Kidney (tissue), 14 donors: Measurements from ENCODE around the gene ZSCAN25. TPM values are rescaled to one million over a fixed set of nuclear protein-coding genes. Genes with fewer than 3 reads are reported as not detected.

Source experiments
- DNase-seq, 5 donors: peaks; one replicate each; pipeline ENCODE4 v3.0.0-alpha.2; 2013 to 2020
- FAIRE-seq: peaks from 2 replicates; lab custom pipeline; 2012; peaks lifted over from hg19 to GRCh38; lab: Jason Lieb, UNC
- H3K27ac ChIP-seq, 2 donors: one replicate each; pipeline ENCODE4 v1.7.0; 2013; ENCODE audit warnings: low read depth in 2 of 2, low read length in 2 of 2, inconsistent platforms in 1 of 2
- H3K27me3 ChIP-seq: one replicate; pipeline ENCODE4 v1.7.1; 2013; ENCODE audit warnings: low read length, inconsistent platforms; ENCODE audit not compliant: control insufficient read depth, insufficient read depth
- H3K36me3 ChIP-seq, 3 donors: one replicate each; pipeline versions ENCODE4 v1.7.0 to v1.7.1; 2013; ENCODE audit warnings: low read length in 3 of 3, control low read depth in 1 of 3, inconsistent platforms in 1 of 3; ENCODE audit not compliant: insufficient read depth in 3 of 3, control insufficient read depth in 2 of 3
- H3K4me1 ChIP-seq, 3 donors: one replicate each; pipeline versions ENCODE4 v1.7.0 to v1.7.1; 2013; ENCODE audit warnings: low read length in 3 of 3, inconsistent platforms in 1 of 3, low read depth in 1 of 3; ENCODE audit not compliant: control insufficient read depth in 2 of 3, insufficient read depth in 2 of 3
- H3K4me3 ChIP-seq, 3 donors: one replicate each; pipeline versions ENCODE4 v1.7.0 to v1.8.1; 2013; ENCODE audit warnings: low read length in 3 of 3, control low read depth in 1 of 3, inconsistent platforms in 1 of 3
- H3K9ac ChIP-seq, 3 donors: one replicate each; pipeline versions ENCODE4 v1.7.0 to v1.7.1; 2013; ENCODE audit warnings: low read length in 3 of 3, control low read depth in 1 of 3, inconsistent platforms in 1 of 3
- H3K9me3 ChIP-seq, 3 donors: one replicate each; pipeline versions ENCODE4 v1.7.0 to v1.7.1; 2013; ENCODE audit warnings: low read length in 3 of 3, control low read depth in 1 of 3, inconsistent platforms in 1 of 3; ENCODE audit not compliant: control insufficient read depth in 2 of 3, insufficient read depth in 1 of 3
- intact Hi-C: fragments of 100-400 bp; cut with DNase I; formaldehyde crosslinking; loops from one replicate; pipeline ENCODE4 v1.11.1; 2022
- polyA plus RNA-seq: library from polyadenylated mRNA; stranded (reverse); fragments of 350-450 nt; fragmentation: Illumina TruSeq; extraction: RNeasy Lipid Tissue Mini Kit (QIAGEN cat#74804); gene quantifications from one replicate; pipeline ENCODE4 v1.2.3, GENCODE V29; 2014; ENCODE audit warnings: low read depth, low replicate concordance; ENCODE audit not compliant: insufficient read depth
- total RNA-seq: library from RNA; stranded (reverse); fragmentation: NEBNext Ultra II Directional; extraction: Animal tissue kit (Norgen Biotek cat#: 25700); gene quantifications from one replicate; pipeline ENCODE4 v1.2.1, GENCODE V29; 2021
- TF ChIP-seq, protein P1 (sequence below): IDR thresholded peaks from 3 replicates; pipeline ENCODE4 v1.5.1; 2012; ENCODE audit warnings: mild to moderate bottlenecking, moderate library complexity, borderline replicate concordance; ENCODE audit not compliant: insufficient read depth; ENCODE audit errors: extremely low read depth
- donor health status: control.
- donor health status: control.
- donor health status: control.
- donor health status: control.
- donor health status: control.
- donor health status: DM: yes; HTN: yes; CAD: no.
- donor health status: Normal renal cell carcinoma (clear cell type).

Gene ZSCAN25
- total and polyA plus RNA-seq, 2 donors from 2014 or later, result 4.7 to 20.4 TPM

DNA sequence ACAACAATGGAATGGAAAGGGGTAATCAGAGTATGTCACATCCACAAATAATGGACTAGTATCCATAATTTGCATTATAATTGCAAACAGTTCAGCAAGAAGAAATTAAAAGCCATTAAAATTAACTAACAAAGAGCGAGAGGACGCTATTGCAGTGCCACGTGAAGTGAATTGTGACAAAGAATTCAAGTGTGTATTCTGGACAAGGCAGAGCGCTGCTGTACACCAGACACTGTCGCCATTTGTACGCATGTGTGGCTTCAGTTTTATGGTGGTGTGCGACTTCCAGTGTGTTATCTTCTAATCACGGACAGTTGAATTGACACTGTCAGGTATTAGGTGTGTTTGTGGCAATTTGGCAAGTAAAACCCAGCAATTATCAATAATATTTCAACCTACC is 51.8 kb downstream of the ZSCAN25 start:
- FAIRE-seq (no peak), DNase-seq (no peak)
- H3K4me3 ChIP-seq, result no peak overlapping the region
- intact Hi-C loops, result no loop called here
- no peaks in the 10 kb centered on the region for H3K4me1 ChIP-seq
- no peaks in the 10 kb centered on the region for H3K9me3 ChIP-seq
- no peak overlapping the region for H3K27ac ChIP-seq
- H3K36me3 ChIP-seq, result peaks cover 0 to 11% (median 2%) of the 10 kb centered on the region in 3 donors
- H3K27me3 ChIP-seq, result no peaks in the 10 kb centered on the region
- TF ChIP-seq, protein P1, sequence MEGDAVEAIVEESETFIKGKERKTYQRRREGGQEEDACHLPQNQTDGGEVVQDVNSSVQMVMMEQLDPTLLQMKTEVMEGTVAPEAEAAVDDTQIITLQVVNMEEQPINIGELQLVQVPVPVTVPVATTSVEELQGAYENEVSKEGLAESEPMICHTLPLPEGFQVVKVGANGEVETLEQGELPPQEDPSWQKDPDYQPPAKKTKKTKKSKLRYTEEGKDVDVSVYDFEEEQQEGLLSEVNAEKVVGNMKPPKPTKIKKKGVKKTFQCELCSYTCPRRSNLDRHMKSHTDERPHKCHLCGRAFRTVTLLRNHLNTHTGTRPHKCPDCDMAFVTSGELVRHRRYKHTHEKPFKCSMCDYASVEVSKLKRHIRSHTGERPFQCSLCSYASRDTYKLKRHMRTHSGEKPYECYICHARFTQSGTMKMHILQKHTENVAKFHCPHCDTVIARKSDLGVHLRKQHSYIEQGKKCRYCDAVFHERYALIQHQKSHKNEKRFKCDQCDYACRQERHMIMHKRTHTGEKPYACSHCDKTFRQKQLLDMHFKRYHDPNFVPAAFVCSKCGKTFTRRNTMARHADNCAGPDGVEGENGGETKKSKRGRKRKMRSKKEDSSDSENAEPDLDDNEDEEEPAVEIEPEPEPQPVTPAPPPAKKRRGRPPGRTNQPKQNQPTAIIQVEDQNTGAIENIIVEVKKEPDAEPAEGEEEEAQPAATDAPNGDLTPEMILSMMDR, result no peak
- H3K9ac ChIP-seq, result no peak overlapping the region

DNA sequence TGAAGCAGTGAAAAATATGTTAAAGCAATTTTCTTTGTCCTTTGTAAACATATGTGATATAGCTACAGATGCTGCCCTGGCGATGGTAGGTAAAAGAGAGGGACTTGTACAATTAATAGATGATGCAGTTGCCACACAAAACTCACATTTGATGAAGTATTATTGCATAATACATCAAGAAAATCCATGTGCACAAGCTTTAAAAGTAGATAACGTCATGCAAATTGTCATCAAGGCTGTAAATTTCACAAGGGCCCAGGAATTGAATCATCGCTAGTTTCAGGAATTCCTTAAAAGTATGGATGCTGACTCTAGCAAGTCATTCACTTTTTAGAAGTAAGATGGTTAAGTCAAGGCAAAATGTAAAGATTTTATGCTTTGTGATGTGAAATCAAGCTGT is 53.0 kb downstream of the ZSCAN25 start:
- FAIRE-seq (no peak), DNase-seq (no peak)
- TF ChIP-seq, protein P1, result no peak
- Histone ChIP-seq H3K4me1 (no peaks in the 10 kb centered on the region), H3K9me3 (no peaks in the 10 kb centered on the region), H3K27me3 (no peaks in the 10 kb centered on the region), H3K4me3 (no peak overlapping the region), H3K27ac (no peak overlapping the region), H3K9ac (no peak overlapping the region), H3K36me3 (peaks cover 0 to 11% (median 2%) of the 10 kb centered on the region in 3 donors)
- intact Hi-C loops, result no loop called here

DNA sequence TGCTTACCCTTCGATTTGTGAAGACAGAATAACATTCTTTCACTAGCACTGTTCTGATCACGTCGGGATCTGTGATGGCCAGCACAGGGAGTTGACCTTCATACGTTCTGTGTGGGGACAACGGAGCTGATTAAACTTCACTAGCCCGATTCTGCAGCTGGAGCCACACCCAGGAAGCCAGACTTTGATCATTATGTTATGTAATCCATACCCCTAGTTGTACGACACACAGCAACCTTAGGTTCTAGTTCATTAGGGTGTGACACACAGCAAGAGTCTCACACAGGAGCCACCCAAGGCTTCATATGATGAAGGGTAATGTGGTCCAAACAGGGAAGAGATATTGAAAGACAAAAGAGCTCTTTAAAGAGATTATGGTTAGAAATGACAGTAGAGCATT is 55.8 kb downstream of the ZSCAN25 start:
- no peaks in the 10 kb centered on the region for H3K27me3 ChIP-seq
- TF ChIP-seq, protein P1, result no peak
- no peak overlapping the region for H3K27ac ChIP-seq
- no peak for FAIRE-seq
- H3K9me3 ChIP-seq, result no peaks in the 10 kb centered on the region
- H3K4me3 ChIP-seq, result no peak overlapping the region
- H3K4me1 ChIP-seq, result no peaks in the 10 kb centered on the region
- H3K9ac ChIP-seq, result no peak overlapping the region
- no peak for DNase-seq
- intact Hi-C loops, result no loop called here
- H3K36me3 ChIP-seq, result peaks cover 0 to 11% (median 2%) of the 10 kb centered on the region in 3 donors
